IPS-NIHi7 (cell line): ENCODE data around the gene FXYD6.
"Not testable (repeated sequence)": the region's sequence is repeated elsewhere in the genome, so short reads cannot be mapped to it uniquely, and the experiment has no call there.

Source experiments
- DNase-seq: peaks from one replicate; pipeline ENCODE4 v3.0.0; 2012; ENCODE audit warnings: mixed read lengths; ENCODE audit errors: extremely low spot score

Gene FXYD6

GRCh38 chr11:117876341-117877119 is at the start of gene FXYD6:
FXYD6 (minus strand) TSS chr11:117876658; CDS start chr11:117842776, 33,882 bp downstream.
- DNase-seq, result peak; percentile 91

DNA sequence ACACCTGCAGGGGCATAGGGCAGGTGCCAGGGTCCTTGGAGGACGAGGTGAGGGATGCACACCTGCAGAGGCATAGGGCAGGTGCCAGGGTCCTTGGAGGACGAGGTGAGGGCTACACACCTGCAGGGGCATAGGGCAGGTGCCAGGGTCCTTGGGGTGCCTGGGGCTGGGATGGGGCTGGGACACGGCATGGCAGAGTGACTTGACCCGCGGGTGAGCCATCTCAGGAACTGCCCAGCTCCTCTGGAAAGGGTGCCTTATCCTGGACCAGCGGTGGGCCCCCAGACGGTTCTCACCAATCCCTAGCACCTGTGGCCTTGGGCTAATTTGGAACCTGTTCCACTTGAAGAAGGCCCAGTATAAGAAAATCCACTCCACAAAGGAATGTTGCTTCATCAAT is 49.7 kb upstream of the FXYD6 start:
- DNase-seq, result not testable (repeated sequence)

GRCh38 chr11:117925198-117925925 is 48.9 kb upstream of the FXYD6 start:
- no peak for DNase-seq

GRCh38 chr11:117924631-117925170 is 48.2 kb upstream of the FXYD6 start:
- no peak for DNase-seq

GRCh38 chr11:117923773-117924172 is 47.3 kb upstream of the FXYD6 start:
- DNase-seq, result no peak

DNA sequence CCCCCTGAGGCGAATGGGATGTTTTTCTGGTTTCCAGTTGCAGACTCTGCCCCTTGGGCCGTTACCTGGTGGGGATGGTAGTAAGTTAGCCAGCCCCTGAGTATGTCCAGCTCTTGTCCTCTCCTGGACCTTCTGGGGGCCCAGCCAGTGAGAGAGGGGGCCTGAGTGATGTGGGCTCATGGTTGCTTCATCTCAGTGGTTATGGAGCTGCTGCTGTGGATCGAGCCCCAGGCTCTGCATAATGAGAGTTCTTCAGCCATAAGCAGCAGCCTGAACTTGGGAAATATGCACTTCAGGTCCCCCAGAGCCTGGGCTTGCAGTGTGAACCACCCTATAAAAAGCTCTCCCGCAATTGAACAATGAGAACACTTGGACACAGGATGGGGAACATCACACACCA is 46.8 kb upstream of the FXYD6 start:
- no peak for DNase-seq

GRCh38 chr11:117921893-117922292 is 45.4 kb upstream of the FXYD6 start:
- DNase-seq, result no peak

DNA sequence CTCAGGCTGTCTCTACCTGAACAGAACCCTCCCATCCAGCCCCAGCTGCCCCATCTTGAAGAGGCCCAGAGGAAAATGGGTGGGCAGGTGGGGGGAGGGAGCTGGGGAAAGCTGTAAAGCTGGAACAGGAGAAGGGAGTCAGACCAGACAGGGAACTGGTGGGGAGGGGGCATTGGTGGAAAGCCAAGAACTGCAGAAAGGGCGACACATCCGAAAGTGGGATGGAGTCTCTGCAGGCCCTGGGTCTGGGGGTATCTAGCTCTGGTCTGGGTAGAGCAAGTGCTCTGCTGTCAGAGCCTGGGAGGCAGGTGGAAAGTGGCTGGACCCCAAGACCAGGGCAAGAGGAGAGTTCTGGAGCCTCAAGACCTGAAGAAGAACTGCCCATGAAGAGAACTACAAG is 45.0 kb upstream of the FXYD6 start:
- no peak for DNase-seq

- DNase-seq, result no peak
These were observed 43.3 kb upstream of the FXYD6 start for GRCh38 chr11:117919781-117920221.

DNA sequence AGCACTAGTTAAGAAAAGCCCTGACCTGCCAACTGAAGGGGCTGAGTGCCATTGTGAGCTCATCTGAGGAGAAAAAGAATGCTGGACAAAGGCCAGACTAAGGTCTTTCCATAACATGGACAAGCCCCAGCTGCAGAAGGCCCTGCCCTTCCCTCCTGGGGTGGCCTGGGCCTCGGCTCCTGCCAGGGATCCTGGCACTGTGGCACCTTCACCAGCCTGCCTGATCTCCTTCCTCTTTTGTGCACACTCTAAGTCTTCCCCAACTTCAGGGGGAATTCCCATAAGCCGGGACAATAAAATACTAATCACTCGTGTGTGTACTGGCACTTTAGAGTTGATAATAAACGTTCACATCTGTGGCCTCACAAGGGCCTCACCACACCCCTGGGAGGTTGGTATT is 42.9 kb upstream of the FXYD6 start:
- no peak for DNase-seq

DNA sequence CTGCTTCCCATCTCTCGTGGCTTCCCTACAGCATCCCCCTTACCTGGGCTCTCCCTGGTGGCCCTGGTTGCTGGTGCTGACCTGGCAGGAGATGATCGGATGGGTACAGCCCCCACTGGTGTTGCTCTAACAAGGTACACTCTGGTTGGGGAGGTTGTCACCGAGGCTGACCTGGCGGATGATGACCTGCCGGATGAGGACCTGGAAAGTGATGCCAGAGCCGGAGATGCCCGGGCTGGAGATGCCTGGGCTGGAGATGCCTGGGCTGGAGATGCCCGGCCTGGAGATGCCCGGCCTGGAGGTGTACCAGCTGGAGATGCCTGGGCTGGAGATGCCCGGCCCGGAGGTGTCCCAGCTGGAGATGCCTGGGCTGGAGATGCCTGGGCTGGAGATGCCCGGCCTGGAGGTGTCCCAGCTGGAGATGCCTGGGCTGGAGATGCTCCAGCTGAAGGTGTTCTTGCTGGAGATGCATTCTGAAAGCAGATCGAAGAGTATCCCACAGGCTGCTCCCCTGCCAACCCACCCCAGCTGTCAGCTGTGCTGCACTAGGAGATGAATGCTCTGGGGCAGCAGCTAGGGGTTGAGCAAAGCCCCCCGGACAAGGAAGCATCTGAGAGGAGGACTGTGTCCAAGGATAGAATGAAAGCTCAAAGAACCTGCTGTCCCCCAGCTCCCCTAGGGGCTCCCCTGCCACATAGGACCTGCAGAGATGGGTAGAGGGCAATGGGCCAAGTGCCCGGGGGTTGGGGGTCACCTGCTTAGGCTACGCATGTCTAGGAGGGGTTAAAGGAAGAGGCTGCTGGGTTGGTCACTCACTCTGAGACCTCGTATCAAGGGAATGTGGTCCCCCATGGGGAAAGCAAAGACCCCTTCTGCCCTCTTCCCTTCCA is 42.2 kb upstream of the FXYD6 start:
- DNase-seq, result no peak

GRCh38 chr11:117917591-117918151 is 41.2 kb upstream of the FXYD6 start:
- DNase-seq, result no peak

- no peak for DNase-seq
These were observed 40.5 kb upstream of the FXYD6 start for GRCh38 chr11:117916956-117917355.

- no peak for DNase-seq
These were observed 39.3 kb upstream of the FXYD6 start for GRCh38 chr11:117915672-117916235.

DNA sequence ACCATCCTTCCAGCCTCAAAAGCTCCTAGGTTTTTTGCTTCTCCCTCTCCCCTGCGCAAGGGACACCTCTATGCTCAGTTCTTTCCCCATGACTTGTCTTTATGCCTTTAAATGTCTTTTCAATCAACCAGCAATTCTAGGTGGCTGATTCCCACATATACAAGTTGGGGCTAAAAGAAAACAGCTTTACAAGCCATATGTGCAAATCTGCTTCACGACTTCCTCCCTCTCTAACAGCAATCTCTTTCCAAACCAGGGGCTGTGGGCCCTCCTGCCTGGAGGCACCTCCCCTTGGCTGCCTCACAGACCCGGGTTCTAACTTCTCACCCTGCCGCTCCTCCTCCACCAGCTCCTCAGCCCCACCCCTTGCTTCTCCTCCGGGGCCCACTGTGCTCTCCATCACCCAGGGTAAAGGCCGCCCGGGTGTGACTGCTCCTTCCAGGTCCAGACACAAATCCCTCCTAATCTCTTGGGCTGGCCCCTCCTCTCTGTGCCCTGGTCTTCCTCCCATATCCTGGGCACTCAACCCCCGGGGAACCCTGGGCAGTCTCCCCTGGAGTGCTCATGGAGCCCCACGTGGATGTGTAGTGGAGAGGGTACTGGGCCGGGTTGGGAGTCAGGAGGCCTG is 38.6 kb upstream of the FXYD6 start:
- DNase-seq, result peak; percentile 41

- DNase-seq, result no peak
These were observed 37.9 kb upstream of the FXYD6 start for GRCh38 chr11:117914398-117914761.

GRCh38 chr11:117913736-117914397 is 37.4 kb upstream of the FXYD6 start:
- DNase-seq, result no peak

GRCh38 chr11:117912497-117912896 is 36.0 kb upstream of the FXYD6 start:
- DNase-seq, result no peak

GRCh38 chr11:117911694-117912093 is 35.2 kb upstream of the FXYD6 start:
- DNase-seq, result no peak
